Stimulated activated CD4-positive, alpha-beta T cell treated with anti-CD3 and anti-CD28 coated beads, Interleukin-2, amount 100 ng/mL, for 24 hours (primary cell): ENCODE data around the gene ASPHD1.
"Not testable (repeated sequence)": the region's sequence is repeated elsewhere in the genome, so short reads cannot be mapped to it uniquely, and the experiment has no call there.

Experiments
- DNase-seq, 2 donors: peaks; one replicate each; pipeline ENCODE4 v3.0.0-alpha.2; 2020

Gene ASPHD1

DNA sequence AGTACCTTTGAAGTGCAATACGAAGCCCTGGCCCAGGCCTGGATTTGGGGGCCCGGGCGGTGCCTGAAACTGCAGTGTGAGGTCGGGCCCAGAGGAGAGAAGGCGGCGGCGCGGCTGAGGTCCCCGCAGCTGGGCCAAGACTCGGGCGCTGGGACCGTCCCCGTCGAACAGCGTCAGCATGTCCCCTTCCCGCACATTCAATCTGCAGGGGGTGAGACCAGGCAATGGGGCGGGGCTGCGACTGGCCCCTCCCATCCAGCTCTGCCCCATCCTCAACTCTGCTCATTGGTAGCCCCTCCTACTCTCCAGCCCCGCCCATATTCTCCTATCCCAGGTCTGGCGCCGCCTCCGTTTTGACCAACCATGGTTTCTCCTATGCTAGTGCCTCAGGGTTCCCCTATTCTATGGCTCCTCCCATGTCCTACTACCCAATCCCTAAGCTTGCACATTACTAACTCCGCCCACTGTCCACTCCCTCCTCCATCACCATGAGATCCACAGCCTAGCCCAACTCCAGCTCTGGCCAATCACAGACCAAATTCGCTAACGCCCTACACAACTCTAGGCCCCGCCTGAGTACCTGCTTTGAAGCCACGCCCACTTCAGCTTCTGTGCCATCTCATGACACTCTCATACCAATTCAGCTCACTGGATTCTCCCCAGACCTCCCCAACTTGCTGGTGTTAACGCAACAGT is 22.9 kb upstream of the ASPHD1 start:
- DNase-seq = peak; percentile 51 to 74

DNA sequence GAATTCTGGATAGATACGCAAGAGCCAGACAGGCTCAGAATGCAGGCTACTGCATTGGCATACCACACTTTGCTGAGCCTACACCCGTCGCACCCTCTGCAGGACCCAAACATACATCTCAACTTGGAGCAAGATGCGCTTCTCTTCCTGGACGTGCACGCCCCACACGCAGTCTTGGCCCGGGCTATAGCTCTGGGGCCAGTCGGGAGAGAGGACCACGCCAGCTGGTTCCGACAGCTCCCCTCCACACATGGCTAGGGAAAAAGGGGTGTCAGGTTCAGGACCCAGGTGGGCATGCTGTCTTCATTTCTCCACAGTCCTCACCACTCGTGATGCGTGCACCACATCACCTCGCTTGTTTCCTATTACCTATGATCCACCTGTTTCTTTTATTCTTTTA is 22.1 kb upstream of the ASPHD1 start:
- DNase-seq = no peak

DNA sequence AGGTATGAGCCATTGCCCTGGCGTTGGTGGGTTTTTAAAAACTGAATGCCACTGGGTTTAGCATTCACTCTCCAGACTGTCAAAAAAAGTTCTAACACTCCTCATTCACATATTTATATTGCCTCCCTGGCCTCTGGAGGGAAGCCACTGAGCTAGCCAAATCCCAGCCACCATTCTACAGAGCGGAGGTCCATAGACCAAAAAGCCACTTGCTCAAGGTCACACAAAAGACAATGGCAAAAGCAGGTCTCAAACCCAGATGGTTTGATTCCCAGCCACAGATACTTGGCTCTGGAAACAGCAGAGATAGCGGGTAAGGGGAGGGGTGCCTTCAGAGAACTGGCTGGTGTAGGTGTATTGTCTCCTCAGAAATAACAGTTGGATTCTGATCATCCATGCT is 19.2 kb upstream of the ASPHD1 start:
- DNase-seq = no peak

DNA sequence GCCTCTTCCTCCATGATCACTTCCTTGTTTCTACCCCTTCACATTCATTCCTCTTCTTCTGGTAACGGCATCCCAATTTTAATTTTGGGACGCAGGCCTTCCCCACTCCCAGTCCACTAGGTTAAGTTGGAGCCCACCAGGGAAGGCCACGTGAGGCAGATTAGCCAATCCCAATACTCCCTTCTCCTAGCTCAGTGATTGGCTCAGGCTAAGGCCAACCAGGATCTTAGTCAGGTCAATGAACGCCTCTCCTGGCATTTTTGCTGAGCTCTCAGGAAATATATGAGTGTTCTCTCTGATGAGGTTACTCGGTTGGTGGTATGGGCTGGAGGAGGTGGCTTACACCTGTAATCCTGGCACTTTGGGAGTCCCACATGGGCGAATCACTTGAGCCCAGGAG is 16.3 kb upstream of the ASPHD1 start:
- no peak for DNase-seq

DNA sequence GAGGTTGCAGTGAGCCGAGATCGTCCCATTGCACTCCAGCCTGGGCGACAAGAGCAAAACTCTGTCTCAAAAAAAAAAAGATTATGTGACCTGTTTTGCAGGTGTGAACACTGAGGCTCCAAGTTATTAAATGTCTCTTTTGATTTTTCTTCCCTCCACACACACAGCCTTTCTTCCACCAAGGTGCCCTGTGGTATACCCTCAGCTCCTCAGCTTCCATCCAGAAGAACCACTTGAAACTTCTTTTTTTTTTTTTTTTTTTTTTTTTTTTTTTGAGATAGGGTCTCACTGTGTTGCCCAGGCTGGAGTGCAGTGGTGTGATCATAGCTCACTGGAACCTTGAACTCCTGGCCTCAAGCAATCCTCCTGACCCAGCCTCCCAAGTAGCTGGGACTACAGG is 10.9 kb upstream of the ASPHD1 start:
- not testable (repeated sequence) for DNase-seq

DNA sequence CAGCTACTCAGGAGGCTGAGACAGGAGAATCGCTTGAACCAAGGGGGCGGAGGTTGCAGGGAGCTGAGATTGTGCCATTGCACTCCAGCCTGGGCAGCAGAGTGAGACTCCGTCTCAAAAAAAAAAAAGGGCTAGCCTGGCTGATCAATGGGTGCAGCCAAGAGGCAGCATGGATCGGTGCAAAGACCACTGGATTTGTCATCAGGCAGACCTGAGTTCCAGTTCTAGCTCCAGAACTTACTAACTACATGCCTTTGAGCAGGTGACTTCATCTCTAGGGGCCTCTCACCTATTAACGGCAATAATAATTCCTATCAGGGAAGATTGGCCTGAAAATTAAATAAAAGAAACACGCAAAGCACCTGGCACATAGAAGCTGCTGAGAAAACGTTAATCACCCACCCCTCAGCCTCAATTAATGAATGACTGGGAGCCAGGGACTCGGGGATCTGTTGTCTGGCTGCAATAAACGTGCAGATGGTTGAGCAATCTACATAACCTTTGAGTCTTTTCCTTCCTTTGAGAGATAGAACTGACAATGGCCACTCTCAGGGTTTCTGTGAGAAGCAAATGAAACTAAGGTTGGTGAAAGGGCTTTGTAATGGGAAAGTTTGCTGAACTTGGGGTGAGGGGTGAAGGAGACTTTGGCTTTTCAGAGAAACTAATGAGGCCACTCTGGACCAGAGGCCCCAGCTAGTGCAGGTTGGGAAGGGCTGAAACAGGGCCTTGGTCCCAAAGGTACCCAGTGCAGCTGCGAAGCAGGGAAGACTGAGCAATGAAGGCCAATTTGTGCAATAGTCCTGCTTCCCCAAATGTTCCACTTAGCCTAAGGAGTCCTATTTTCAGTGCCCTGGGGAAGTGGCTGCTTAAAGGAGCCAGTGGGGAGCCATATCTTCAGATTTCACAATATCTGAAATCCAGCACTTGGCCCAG is 8.5 kb upstream of the ASPHD1 start:
- DNase-seq = no peak

DNA sequence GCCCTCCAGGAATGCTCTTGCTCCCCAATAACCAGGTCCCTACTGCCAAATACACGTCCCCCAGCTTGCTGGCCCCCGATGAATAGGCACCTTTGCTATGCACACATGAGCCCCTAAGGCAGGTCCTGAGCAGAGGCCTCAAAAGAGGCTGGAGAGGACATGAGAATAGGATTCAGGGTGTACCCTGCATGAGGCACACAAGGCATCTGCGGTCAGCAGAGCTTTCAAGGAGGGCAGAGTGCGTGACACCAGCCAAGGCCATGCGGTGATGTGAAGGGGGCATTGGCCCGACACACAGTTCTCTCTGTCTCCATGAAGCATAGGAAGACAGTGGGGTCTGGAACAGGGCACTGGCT is 7.9 kb upstream of the ASPHD1 start:
- DNase-seq = no peak

DNA sequence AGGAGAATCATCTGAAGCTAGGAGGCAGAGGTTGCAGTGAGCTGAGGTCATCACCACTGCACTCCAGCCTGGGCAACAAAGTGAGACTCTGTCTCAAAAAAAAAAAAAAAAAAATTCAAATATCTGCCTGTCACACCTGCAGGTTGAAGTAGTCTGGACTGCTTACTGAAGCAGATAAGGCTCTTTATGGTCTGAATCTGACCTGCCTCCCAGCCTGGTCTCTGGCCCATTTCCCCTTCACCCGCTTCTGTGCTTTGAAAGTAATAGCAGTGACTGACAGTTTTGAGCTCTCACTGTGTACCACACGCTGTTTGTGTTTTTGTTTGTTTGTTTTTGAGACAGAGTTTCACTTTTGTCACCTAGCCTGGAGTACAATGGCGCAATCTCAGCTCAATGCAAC is 6.7 kb upstream of the ASPHD1 start:
- no peak for DNase-seq

DNA sequence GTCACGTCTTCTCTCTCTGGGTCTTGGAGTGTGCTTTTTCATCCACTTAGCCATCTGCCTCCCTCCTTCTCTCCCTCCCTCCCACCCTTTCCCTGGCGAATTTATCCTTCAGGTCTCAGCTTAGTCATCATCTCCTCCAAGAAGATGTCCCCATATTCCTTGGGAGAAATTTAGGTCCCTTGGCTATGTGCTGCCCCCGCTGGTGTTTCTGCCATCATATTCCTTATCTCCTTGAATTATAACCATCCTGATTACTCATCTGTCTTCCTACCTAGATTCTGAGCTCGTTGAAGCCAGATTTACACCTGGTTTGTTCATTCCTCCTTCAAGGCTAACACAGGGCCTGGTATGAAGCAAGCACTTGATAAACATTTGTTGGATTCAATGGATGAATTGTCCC is 5.9 kb upstream of the ASPHD1 start:
- DNase-seq = no peak

DNA sequence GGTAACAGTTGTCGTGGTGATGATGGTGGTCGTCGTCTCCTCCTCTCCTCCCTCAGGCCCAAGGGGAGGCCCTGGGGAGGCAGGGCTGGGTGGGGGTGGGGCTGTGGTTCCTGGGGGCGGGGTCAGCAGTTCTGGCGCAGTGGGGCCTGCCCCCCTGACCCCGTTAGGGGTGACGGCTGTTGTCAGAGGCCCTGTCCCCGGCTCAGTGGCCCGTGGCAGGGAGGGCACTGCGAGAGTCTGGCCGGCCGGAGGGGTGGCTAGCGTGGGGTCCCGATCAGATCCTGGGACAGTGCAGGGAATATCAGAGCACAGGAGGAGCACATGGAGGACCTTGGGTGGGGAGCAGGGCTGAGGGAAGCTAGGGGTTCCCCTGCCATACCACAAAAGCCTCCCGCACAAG is 3.4 kb upstream of the ASPHD1 start:
- no peak for DNase-seq

DNA sequence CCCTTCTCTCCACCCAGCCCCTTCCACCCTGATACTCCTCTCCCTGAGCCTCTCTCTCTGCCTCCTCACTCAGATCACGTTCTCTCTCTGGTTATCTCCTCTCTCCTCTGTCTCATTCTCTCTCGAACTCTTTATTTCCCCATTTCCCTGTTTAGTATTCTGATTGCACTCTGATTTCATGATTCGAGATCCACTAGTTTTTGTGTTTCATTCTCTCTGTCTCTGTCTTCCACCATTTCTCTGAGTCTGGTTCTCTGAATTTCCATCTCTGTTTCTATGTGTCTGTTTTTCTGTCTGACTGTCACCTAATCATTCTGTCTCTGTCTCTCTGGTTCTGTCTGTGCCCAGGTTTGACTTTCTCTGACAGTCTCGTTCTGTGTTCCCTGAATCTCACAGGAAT is 3.0 kb upstream of the ASPHD1 start:
- no peak for DNase-seq

DNA sequence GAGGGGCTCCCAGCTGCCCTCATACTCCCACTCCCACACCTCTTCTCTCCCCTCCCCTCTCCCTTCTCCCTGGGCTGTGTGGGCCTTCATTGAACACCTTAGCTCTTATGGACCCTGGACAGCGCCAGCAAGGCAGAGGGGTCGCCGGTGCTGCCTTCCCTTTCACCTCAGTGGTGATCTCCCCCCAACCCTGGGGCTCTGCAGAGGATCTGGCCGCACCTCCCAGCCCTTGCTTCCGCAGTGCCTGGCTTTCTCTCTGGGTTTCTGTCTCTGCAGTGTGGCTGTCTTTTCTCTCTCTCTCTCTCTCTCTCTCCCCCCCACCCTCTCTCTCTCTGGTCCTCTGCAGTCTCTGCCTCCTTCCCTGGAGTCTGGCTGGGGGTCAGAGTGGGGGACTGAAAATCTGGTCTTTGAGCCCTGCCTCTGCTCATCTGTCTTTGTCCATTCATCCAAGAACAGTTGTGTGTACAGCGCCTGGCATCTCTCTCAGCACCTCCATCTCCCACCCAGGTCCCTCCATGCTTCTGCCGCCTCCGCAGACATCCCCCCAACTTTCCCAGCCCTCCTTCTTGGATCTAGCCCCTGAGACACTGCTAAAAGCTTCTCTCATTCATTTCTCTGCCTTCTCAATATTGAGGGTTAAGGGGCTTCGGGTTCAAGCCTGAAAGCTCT is 2.0 kb upstream of the ASPHD1 start:
- no peak for DNase-seq

DNA sequence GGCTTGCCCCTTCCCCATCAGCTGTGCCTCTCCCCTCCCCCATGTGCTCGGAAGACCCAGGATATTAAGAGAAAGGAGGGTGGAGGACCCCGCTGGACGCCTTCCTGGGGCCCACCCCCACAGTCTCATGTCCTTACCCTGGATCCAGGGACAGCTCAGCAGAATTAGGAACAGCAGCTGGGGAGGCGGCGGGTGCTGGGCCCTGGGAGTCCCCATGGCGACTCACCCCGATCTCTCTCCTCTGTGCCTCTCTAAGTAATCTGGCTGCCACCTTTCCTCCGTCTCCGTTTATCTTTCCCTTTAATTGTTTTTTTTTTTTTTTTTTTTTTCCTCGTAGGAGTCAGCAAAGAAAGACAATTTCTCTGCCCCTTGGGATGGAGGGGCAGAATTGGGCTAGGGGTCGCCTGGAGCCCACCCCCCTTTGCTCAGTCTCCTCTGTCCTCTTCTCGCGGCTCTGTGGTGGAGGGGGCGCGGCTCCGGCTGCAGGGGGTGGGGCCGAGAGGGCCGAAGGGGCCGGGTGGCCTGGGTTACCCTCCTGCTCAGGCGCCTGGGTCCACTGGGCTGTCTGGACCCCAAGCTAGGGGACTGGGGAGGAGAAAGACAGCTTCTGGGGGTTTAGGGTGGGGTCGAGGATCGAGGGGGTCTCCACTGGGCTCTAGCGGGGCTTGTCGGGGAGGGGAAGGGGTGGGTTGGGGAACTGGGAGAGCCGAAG is 1.3 kb upstream of the ASPHD1 start:
- no peak for DNase-seq

DNA sequence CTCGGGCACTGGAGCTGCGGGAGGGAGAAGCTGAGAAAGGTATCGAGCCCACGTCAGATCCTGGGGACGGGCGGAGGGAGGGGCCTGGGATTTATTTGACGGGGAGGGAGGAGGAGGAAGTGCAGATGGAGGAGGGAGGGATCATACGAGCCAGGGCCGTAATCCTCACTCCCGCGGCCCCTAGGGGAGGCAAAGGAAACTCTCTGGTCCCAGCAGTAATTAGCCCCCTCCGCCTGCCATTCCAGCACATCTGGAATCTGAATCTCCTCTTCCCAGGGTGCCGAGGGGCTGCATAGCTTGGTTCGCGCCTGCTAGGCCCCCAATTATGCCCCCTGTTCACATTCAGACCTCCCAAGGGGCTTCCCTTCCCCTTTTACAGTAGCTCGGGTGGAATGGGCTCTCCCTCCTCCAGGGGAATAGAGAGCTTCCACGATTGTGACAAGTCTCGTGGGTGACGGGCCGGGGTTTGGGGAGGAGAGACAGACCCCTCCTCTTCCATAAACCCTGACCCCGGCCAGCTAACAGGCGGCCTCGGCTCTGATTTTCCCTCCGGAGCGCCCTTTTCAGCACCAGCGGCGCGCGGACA is 679 bp upstream of the ASPHD1 start, which contains the start of gene SEZ6L2:
Gene SEZ6L2, minus strand, starts transcription at position 35 of the 586 bp plus-strand sequence. CDS start 531 bp downstream, outside the sequence.
- DNase-seq = peak; percentile 83 to 86

DNA sequence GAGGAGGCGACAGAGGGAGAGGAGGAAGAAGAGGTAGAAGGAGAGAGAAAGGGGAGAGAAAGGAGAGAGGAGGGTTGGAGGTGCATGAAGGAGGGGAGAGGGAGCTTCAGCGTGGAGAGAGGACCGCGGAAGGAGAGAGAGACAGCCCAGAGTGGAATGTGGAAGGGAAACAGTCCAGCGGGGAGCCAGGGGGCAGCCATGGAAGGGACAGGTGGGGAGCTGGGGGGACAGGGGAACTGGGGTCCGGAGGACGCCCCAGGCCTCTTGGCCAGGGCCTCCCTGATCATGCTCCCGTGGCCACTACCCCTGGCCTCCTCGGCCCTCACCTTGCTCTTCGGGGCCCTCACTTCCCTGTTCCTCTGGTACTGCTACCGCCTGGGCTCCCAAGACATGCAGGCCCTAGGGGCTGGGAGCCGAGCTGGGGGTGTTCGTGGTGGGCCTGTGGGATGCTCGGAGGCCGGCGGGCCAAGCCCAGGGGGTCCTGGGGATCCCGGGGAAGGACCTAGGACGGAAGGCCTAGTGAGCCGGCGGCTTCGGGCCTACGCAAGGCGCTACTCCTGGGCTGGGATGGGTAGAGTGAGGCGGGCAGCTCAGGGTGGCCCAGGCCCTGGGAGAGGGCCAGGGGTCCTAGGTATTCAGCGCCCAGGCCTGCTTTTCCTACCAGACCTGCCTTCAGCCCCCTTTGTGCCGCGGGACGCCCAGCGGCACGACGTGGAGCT is 759 bp downstream of the ASPHD1 start:
- no peak for DNase-seq

DNA sequence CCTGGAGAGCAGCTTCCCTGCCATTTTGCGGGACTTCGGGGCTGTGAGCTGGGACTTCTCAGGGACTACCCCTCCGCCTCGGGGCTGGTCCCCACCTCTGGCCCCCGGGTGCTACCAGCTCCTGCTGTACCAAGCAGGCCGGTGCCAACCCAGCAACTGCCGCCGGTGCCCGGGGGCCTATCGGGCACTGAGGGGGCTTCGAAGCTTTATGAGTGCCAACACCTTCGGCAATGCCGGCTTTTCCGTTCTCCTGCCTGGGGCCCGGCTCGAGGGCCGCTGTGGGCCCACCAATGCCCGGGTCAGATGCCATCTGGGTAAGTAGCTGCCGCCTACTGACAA is 1.3 kb downstream of the ASPHD1 start:
- no peak for DNase-seq

DNA sequence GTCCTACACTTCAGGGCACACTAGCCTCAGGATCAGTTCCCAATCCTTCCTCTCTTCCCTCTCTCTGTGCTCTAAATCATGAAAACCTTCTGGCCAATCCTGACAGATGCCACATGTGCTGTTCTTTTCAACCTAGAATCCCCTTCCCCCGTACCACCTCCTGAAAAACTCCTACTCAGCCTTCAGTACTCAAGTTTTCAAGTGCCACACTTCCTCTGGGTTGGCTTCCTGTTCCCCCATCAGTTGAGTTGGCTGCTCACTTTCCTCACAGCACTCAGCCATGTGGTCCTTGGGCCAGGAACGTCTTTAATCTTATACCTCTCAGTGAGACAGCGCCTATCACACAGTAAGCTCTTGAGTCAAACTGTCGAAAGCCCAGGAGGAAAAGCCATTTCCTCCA is 3.3 kb downstream of the ASPHD1 start:
- DNase-seq = no peak

DNA sequence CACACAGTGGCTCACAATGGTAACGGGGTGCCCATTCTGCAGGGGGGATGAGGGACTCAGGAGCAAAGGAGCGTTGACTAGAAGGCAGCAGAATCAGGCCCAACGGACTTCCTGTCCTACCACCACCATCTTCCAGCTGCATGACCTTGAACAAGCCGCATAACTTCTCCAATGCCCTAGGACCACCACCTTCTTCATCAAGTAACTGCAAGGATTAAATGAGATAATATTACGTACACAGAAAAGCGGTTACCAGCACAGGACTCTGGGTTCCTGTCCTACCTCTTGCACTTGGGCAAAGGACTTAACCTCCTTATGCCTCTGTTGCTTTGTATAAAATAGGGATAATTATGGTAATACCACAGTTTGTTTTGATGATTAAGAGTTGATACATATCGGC is 4.7 kb downstream of the ASPHD1 start:
- no peak for DNase-seq

DNA sequence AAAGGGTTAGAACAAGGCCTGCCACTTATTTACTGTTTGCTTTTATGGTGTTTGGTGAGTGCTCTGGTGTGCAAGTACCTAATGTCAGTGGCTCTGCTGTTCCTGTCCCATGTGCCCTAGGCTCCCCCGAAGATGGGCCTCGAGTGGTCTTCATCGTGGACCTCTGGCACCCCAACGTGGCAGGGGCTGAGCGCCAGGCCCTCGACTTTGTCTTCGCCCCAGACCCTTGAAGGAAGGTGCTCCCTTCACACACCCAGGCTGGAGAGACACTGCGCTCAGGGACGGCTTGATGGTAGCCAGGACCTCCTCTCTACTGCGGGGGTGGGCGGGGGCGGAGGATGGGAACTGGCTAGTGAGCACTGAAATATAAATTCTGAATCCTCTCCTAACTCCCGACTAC is 5.4 kb downstream of the ASPHD1 start:
- DNase-seq = no peak

DNA sequence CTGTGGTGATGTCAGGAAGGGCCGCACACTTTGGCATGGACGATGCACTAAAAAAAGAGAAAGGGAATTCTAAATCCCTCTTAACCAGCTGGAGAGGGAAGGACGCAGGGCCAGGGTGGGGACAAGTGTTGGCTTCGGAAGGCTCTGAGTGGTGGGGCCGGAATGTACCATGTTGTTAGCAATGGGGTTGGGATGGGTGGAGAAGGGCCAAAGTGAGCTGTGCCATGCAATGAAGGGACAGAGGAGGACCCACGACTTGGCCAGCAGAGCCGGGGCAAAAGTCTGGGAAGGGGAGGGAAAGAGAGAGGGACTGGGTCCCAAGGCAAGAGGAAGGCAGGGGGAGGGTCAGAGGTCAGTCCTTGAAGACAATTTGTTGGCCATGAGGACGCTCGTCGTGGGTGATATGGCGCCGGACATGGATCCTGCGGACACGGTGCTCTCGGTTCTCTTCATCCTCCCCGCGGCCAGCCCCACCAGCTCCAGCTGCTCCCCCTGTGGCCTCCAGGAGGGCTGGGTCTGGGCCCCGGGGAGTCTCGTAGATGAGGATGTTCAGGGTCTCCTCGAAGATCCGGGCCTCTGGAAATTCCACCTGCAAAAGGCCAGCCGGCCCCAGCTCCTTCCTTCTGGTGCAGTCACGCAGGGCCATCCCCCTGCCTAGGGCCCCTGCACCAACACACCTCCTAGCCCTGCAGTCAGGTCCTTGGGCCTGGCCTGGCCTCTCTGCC is 6.4 kb downstream of the ASPHD1 start:
- DNase-seq = no peak

DNA sequence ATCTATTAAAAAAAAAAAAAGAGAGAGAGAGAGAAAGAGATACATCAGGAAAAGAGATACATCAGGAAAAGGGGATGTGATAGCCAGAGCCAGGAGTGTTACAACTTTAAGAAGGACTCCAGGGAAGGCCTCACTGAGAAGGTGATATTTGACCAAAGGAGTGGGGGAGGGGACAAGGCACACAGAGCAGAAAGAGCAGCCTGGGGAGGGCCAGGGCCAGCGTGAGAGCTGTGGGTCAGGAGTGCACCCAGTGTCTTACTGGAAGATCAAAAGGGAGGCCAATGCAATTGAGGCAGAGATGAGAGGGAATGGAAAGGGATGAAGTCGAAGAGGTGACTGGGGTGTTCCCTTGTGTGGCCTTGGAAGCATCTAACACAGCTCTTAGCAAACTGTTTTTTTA is 7.7 kb downstream of the ASPHD1 start:
- DNase-seq = no peak
